ENCODE results near the gene TTC24.

DNA sequence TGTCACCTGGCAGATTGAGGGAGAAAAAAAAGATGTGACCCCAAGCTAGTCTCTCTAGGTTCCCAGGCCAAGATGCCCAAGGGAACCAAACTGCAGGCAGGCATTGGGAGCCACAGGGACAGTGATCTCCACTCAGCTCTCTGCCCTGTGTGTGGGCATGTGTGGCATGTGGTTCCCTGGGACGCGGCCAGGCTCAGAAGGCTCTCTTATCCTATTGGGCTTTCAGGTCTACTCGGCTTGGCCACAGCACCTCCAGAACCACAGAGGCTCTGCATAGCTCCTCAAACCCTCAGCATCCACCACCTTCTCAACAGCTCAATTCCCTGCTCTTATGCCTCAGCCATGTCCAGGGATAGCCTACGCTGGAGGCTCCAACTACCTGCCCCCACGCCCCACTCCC lies 29.2 kb upstream of the TTC24 start:
- no peak for TF ChIP-seq CTCF (IDR thresholded peaks at IDR 0.05; ENCODE audit: poor library complexity, severe bottlenecking)
- TF ChIP-seq POLR2AphosphoS5 (IDR thresholded peaks at IDR 0.05) = no peak
- no peak for TF ChIP-seq EZH2 (IDR thresholded peaks at IDR 0.05; ENCODE audit: borderline replicate concordance, insufficient read depth, low read length, poor library complexity, severe bottlenecking)
- no peak for TF ChIP-seq EP300 (conservative IDR thresholded peaks at IDR 0.05; ENCODE audit: poor library complexity, severe bottlenecking)

Measured in neural cell (in vitro differentiated cells).